Kidney tubule cell (primary cell): ENCODE results near the gene DNAJB2.
"Not testable (repeated sequence)": the region's sequence is repeated elsewhere in the genome, so short reads cannot be mapped to it uniquely, and the experiment has no call there.

Source experiments
- DNase-seq: peaks from one replicate; pipeline ENCODE4 v3.0.0-alpha.2; 2018; ENCODE audit warnings: low spot score

The DNAJB2 gene

GRCh38 chr2:219258942-219259341, 20.2 kb upstream of the DNAJB2 start:
- DNase-seq: not testable (repeated sequence)

GRCh38 chr2:219261024-219261855, 17.9 kb upstream of the DNAJB2 start:
- no peak for DNase-seq

GRCh38 chr2:219266232-219266631, 12.9 kb upstream of the DNAJB2 start:
- no peak for DNase-seq

GRCh38 chr2:219266886-219267285, 12.3 kb upstream of the DNAJB2 start:
- DNase-seq: no peak

GRCh38 chr2:219268294-219268693, 10.9 kb upstream of the DNAJB2 start:
- DNase-seq: no peak

- peak; percentile 72 for DNase-seq
Measured at GRCh38 chr2:219269362-219270054, 9.7 kb upstream of the DNAJB2 start.

GRCh38 chr2:219270055-219270372, 9.2 kb upstream of the DNAJB2 start:
- no peak for DNase-seq

GRCh38 chr2:219271021-219271420, 8.1 kb upstream of the DNAJB2 start:
- no peak for DNase-seq

GRCh38 chr2:219272356-219272755, 6.8 kb upstream of the DNAJB2 start:
- DNase-seq: peak; percentile 86

- DNase-seq: peak; percentile 82
Measured at GRCh38 chr2:219272995-219273394, 6.2 kb upstream of the DNAJB2 start.

- peak; percentile 99 for DNase-seq
Measured at GRCh38 chr2:219273937-219274336, 5.2 kb upstream of the DNAJB2 start.

- DNase-seq: peak; percentile 98
Measured at GRCh38 chr2:219274361-219274921, 4.7 kb upstream of the DNAJB2 start.

- peak; percentile 87 for DNase-seq
Measured at GRCh38 chr2:219277703-219278654, 1.2 kb upstream of the DNAJB2 start.

- DNase-seq: no peak
Measured at GRCh38 chr2:219278655-219279150, 463 bp upstream of the DNAJB2 start.

GRCh38 chr2:219279916-219280516, 850 bp downstream of the DNAJB2 start:
- no peak for DNase-seq

- no peak for DNase-seq
Measured at GRCh38 chr2:219280651-219281050, 1.5 kb downstream of the DNAJB2 start.

GRCh38 chr2:219281588-219281987, 2.4 kb downstream of the DNAJB2 start:
- DNase-seq: no peak

- DNase-seq: no peak
Measured at GRCh38 chr2:219282375-219282774, 3.2 kb downstream of the DNAJB2 start.

GRCh38 chr2:219282943-219283581, 3.9 kb downstream of the DNAJB2 start:
- no peak for DNase-seq

GRCh38 chr2:219284501-219285372, 5.6 kb downstream of the DNAJB2 start:
- DNase-seq: no peak
